ENCODE data around the gene HID1. TPM values are rescaled to one million over a fixed set of nuclear protein-coding genes. Genes with fewer than 3 reads are reported as not detected.

Gene HID1
- total RNA-seq, 1 experiment from 2014 or later = 43.8 TPM

- TF ChIP-seq POLR2AphosphoS5 (IDR thresholded peaks at IDR 0.05; ENCODE audit: low read depth, low read length) = no peak
Measured at GRCh38 chr17:74918906-74919305, 53.7 kb downstream of the HID1 start (continued).

- intact Hi-C loops (cut with micrococcal nuclease) = no loop called here
- POLR2A ChIA-PET = no interaction called here
Measured at GRCh38 chr17:74917430-74917829, 55.1 kb downstream of the HID1 start.

More at GRCh38 chr17:74917430-74917829, 55.1 kb downstream of the HID1 start:
- no peak for ATAC-seq
- Histone ChIP-seq H3K27me3 (ENCODE audit: insufficient read depth, low read length) (no peaks in the 10 kb centered on the region), H3K9me2 (ENCODE audit: insufficient read depth) (no peaks in the 10 kb centered on the region), H3K4me2 (ENCODE audit: low read length) (no peak overlapping the region), H3K9me3 (ENCODE audit: control insufficient read depth in 1 of 2, insufficient read depth in 1 of 2, low read depth in 1 of 2, low read length in 2 of 2) (no peaks in the 10 kb centered on the region), H3K4me3 (replicated peaks in 1 of 2; ENCODE audit: low read depth in 1 of 2, low read length in 2 of 2) (no peak overlapping the region), H2AFZ (ENCODE audit: low read depth, low read length, poor library complexity, severe bottlenecking) (no peak overlapping the region), H3K4me1 (ENCODE audit: control insufficient read depth in 1 of 2, insufficient read depth in 2 of 2, low read length in 2 of 2) (peaks cover 12 to 18% of the 10 kb centered on the region in 2 experiments; a peak in 3 of 4 replicates), H3K79me2 (ENCODE audit: insufficient read depth, low read length) (no peaks in the 10 kb centered on the region), H3K9ac (ENCODE audit: low read length) (no peak overlapping the region), H3K27ac (ENCODE audit: low read depth, low read length) (no peak overlapping the region), H4K20me1 (ENCODE audit: insufficient read depth) (no peaks in the 10 kb centered on the region), H3K36me3 (ENCODE audit: control insufficient read depth in 1 of 2, insufficient read depth in 2 of 2, low read length in 2 of 2) (peaks cover 0 to 2% of the 10 kb centered on the region in 2 experiments; a peak in 1 of 4 replicates)
- DNase-seq (ENCODE audit: low read depth, low spot score) = no peak
- RAD21 ChIA-PET (ENCODE audit: low non-redundant PET in 1 of 2, low total read pairs in 2 of 2, uncharacterized antibody in 2 of 2, unreplicated experiment in 2 of 2) = no interaction called here
- CTCF ChIA-PET = no interaction called here
- TF ChIP-seq EGR1 (IDR thresholded peaks at IDR 0.05; ENCODE audit: low read depth) (no peak), RAD21 (IDR thresholded peaks at IDR 0.05; ENCODE audit: low read depth) (no peak), JUND (IDR thresholded peaks at IDR 0.05) (no peak), CTCF (IDR thresholded peaks at IDR 0.05 in 2 of 3, conservative IDR thresholded peaks at IDR 0.05 in 1 of 3; ENCODE audit: borderline replicate concordance in 1 of 3, insufficient read depth in 1 of 3, low read depth in 2 of 3, low read length in 2 of 3) (no peak), ZFX (IDR thresholded peaks at IDR 0.05) (no peak), SIN3A (IDR thresholded peaks at IDR 0.05; ENCODE audit: low read depth) (no peak), ZBTB33 (IDR thresholded peaks at IDR 0.05; ENCODE audit: extremely low read depth, insufficient replicate concordance, low read length) (no peak), CBX3 (IDR thresholded peaks at IDR 0.05; ENCODE audit: low read depth) (no peak), EZH2phosphoT487 (IDR thresholded peaks at IDR 0.05; ENCODE audit: borderline replicate concordance) (no peak), MAX (IDR thresholded peaks at IDR 0.05) (no peak), CEBPB (IDR thresholded peaks at IDR 0.05; ENCODE audit: low read depth) (no peak)
- BruUV-seq (replicated peaks) = no TSS peak
